Measurements from ENCODE around the gene CPEB4. TPM values are rescaled to one million over a fixed set of nuclear protein-coding genes. Genes with fewer than 3 reads are reported as not detected.

The CPEB4 gene
- total and polyA plus RNA-seq, 2 experiments from 2014 or later: 5.9 to 10.2 TPM

DNA sequence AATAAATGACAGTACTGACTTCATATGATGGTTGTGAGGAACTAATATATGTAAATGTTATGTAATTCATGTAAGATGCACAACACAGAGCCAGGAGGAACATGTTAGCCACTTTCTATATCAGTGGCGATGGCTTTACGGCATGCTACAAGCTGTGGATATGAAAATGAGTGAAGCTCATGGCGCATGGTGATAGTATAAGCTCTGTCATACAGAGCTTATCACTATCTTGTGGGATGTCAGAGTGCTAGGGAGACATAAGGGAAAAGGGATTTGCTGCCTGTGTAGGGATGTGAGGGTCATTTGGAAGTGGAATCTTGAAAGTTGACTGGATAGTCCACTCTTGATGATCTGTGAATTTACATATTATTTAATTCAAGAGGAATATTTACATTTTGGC, 13.6 kb downstream of the CPEB4 start:
- Mint-ChIP-seq H3K27ac (no peak overlapping the region), H3K36me3 (ENCODE audit: low read depth) (no peaks in the 10 kb centered on the region), H3K4me1 (peaks cover 28% of the 10 kb centered on the region), H3K9me3 (no peaks in the 10 kb centered on the region), H3K4me3 (no peak overlapping the region), H3K27me3 (ENCODE audit: insufficient read depth, low read depth, poor library complexity) (no peaks in the 10 kb centered on the region)
- H3K4me2 ChIP-seq: no peak overlapping the region
- no peak overlapping the region for H2AFZ ChIP-seq
- H3K9me2 ChIP-seq (ENCODE audit: insufficient read depth): no peaks in the 10 kb centered on the region
- no peak for ATAC-seq
- H3F3A ChIP-seq (replicated peaks; ENCODE audit: low read depth): no peaks in the 10 kb centered on the region
- no peak overlapping the region for H3K27ac ChIP-seq (ENCODE audit: low read depth)
- no peaks in the 10 kb centered on the region for H3K36me3 ChIP-seq (ENCODE audit: insufficient read depth)
- TF ChIP-seq ZNF331 (CRISPR knock-in tag; IDR thresholded peaks at IDR 0.05; ENCODE audit: low read depth) (no peak), EZH2 (IDR thresholded peaks at IDR 0.05; ENCODE audit: low read depth, unreplicated experiment) (no peak), ETS1 (IDR thresholded peaks at IDR 0.05) (no peak), NANOG (IDR thresholded peaks at IDR 0.05; ENCODE audit: borderline replicate concordance) (no peak), EZH2phosphoT487 (IDR thresholded peaks at IDR 0.05; ENCODE audit: unreplicated experiment) (no peak), POLR2AphosphoS5 (IDR thresholded peaks at IDR 0.05; ENCODE audit: low read depth) (no peak), JUNB (IDR thresholded peaks at IDR 0.05; ENCODE audit: unreplicated experiment) (no peak), ZNF114 (CRISPR knock-in tag; IDR thresholded peaks at IDR 0.05) (no peak), CTCF (conservative IDR thresholded peaks at IDR 0.05; ENCODE audit: low read depth in 2 of 2) (no peak), CREB1 (CRISPR knock-in tag; IDR thresholded peaks at IDR 0.05; ENCODE audit: low read depth) (no peak), STAT1 (IDR thresholded peaks at IDR 0.05; ENCODE audit: unreplicated experiment) (no peak)
- TF ChIP-seq, protein P1, sequence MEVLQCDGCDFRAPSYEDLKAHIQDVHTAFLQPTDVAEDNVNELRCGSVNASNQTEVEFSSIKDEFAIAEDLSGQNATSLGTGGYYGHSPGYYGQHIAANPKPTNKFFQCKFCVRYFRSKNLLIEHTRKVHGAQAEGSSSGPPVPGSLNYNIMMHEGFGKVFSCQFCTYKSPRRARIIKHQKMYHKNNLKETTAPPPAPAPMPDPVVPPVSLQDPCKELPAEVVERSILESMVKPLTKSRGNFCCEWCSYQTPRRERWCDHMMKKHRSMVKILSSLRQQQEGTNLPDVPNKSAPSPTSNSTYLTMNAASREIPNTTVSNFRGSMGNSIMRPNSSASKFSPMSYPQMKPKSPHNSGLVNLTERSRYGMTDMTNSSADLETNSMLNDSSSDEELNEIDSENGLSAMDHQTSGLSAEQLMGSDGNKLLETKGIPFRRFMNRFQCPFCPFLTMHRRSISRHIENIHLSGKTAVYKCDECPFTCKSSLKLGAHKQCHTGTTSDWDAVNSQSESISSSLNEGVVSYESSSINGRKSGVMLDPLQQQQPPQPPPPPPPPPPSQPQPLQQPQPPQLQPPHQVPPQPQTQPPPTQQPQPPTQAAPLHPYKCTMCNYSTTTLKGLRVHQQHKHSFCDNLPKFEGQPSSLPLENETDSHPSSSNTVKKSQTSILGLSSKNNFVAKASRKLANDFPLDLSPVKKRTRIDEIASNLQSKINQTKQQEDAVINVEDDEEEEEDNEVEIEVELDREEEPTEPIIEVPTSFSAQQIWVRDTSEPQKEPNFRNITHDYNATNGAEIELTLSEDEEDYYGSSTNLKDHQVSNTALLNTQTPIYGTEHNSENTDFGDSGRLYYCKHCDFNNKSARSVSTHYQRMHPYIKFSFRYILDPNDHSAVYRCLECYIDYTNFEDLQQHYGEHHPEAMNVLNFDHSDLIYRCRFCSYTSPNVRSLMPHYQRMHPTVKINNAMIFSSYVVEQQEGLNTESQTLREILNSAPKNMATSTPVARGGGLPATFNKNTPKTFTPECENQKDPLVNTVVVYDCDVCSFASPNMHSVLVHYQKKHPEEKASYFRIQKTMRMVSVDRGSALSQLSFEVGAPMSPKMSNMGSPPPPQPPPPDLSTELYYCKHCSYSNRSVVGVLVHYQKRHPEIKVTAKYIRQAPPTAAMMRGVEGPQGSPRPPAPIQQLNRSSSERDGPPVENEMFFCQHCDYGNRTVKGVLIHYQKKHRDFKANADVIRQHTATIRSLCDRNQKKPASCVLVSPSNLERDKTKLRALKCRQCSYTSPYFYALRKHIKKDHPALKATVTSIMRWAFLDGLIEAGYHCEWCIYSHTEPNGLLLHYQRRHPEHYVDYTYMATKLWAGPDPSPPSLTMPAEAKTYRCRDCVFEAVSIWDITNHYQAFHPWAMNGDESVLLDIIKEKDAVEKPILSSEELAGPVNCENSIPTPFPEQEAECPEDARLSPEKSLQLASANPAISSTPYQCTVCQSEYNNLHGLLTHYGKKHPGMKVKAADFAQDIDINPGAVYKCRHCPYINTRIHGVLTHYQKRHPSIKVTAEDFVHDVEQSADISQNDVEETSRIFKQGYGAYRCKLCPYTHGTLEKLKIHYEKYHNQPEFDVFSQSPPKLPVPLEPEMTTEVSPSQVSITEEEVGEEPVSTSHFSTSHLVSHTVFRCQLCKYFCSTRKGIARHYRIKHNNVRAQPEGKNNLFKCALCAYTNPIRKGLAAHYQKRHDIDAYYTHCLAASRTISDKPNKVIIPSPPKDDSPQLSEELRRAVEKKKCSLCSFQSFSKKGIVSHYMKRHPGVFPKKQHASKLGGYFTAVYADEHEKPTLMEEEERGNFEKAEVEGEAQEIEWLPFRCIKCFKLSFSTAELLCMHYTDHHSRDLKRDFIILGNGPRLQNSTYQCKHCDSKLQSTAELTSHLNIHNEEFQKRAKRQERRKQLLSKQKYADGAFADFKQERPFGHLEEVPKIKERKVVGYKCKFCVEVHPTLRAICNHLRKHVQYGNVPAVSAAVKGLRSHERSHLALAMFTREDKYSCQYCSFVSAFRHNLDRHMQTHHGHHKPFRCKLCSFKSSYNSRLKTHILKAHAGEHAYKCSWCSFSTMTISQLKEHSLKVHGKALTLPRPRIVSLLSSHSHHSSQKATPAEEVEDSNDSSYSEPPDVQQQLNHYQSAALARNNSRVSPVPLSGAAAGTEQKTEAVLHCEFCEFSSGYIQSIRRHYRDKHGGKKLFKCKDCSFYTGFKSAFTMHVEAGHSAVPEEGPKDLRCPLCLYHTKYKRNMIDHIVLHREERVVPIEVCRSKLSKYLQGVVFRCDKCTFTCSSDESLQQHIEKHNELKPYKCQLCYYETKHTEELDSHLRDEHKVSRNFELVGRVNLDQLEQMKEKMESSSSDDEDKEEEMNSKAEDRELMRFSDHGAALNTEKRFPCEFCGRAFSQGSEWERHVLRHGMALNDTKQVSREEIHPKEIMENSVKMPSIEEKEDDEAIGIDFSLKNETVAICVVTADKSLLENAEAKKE (CRISPR knock-in tag; IDR thresholded peaks at IDR 0.05): no peak
- TF ChIP-seq, protein P2, sequence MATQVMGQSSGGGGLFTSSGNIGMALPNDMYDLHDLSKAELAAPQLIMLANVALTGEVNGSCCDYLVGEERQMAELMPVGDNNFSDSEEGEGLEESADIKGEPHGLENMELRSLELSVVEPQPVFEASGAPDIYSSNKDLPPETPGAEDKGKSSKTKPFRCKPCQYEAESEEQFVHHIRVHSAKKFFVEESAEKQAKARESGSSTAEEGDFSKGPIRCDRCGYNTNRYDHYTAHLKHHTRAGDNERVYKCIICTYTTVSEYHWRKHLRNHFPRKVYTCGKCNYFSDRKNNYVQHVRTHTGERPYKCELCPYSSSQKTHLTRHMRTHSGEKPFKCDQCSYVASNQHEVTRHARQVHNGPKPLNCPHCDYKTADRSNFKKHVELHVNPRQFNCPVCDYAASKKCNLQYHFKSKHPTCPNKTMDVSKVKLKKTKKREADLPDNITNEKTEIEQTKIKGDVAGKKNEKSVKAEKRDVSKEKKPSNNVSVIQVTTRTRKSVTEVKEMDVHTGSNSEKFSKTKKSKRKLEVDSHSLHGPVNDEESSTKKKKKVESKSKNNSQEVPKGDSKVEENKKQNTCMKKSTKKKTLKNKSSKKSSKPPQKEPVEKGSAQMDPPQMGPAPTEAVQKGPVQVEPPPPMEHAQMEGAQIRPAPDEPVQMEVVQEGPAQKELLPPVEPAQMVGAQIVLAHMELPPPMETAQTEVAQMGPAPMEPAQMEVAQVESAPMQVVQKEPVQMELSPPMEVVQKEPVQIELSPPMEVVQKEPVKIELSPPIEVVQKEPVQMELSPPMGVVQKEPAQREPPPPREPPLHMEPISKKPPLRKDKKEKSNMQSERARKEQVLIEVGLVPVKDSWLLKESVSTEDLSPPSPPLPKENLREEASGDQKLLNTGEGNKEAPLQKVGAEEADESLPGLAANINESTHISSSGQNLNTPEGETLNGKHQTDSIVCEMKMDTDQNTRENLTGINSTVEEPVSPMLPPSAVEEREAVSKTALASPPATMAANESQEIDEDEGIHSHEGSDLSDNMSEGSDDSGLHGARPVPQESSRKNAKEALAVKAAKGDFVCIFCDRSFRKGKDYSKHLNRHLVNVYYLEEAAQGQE (IDR thresholded peaks at IDR 0.05; ENCODE audit: unreplicated experiment): no peak
- no peak for DNase-seq (ENCODE audit: low spot score)
- no peaks in the 10 kb centered on the region for H3K27me3 ChIP-seq (ENCODE audit: insufficient read depth)
- H4K20me1 ChIP-seq (replicated peaks; ENCODE audit: insufficient read depth): no peaks in the 10 kb centered on the region
- peaks cover 8% of the 10 kb centered on the region; the same call in 1 of the 2 replicates for H3K79me2 ChIP-seq (replicated peaks; ENCODE audit: insufficient read depth)
- H3K4me1 ChIP-seq (ENCODE audit: insufficient read depth): peaks cover 16% of the 10 kb centered on the region
- H3K4me3 ChIP-seq: no peak overlapping the region
